ENCODE data around the gene ZSWIM6. TPM values are rescaled to one million over a fixed set of nuclear protein-coding genes. Genes with fewer than 3 reads are reported as not detected.

Gene ZSWIM6
- total RNA-seq, 1 donor from 2014 or later, result 8.8 TPM

- Histone ChIP-seq H3K9me3 (no peaks in the 10 kb centered on the region), H3K27ac (no peak overlapping the region), H3K36me3 (no peaks in the 10 kb centered on the region), H3K4me3 (no peak overlapping the region), H3K27me3 (no peaks in the 10 kb centered on the region), H3K4me1 (peaks cover 0 to 4% of the 10 kb centered on the region in 2 donors)
- TF ChIP-seq CTCF (IDR thresholded peaks at IDR 0.05), result no peak
- DNase-seq (ENCODE audit: low spot score in 2 of 2), result no peak
- intact Hi-C loops (cut with DNase I), result loop anchor here (5.0 kb wide), 1 partner anchor 43 kb away; the partner anchor contains the start of gene ZSWIM6
These were observed 42.8 kb upstream of the ZSWIM6 start for GRCh38 chr5:61289241-61289640.

- Histone ChIP-seq H3K27ac (peak overlapping the region in 1 of 2 donors; percentile 28), H3K27me3 (no peaks in the 10 kb centered on the region), H3K9me3 (no peaks in the 10 kb centered on the region), H3K4me3 (no peak overlapping the region), H3K4me1 (peaks cover 0 to 4% of the 10 kb centered on the region in 2 donors), H3K36me3 (no peaks in the 10 kb centered on the region)
- TF ChIP-seq CTCF (IDR thresholded peaks at IDR 0.05), result no peak
- intact Hi-C loops (cut with DNase I), result loop anchor here (5.0 kb wide), 1 partner anchor 43 kb away; the partner anchor contains the start of gene ZSWIM6
- DNase-seq (ENCODE audit: low spot score in 2 of 2), result no peak
These were observed 42.3 kb upstream of the ZSWIM6 start for GRCh38 chr5:61289669-61290306.

- peaks cover 0 to 4% of the 10 kb centered on the region in 2 donors for H3K4me1 ChIP-seq
- intact Hi-C loops (cut with DNase I), result no loop called here
- no peaks in the 10 kb centered on the region for H3K36me3 ChIP-seq
- H3K4me3 ChIP-seq, result no peak overlapping the region
- peak overlapping the region; percentile 9 to 28 for H3K27ac ChIP-seq
- no peak for TF ChIP-seq CTCF (IDR thresholded peaks at IDR 0.05)
- no peaks in the 10 kb centered on the region for H3K27me3 ChIP-seq
- H3K9me3 ChIP-seq, result no peaks in the 10 kb centered on the region
- no peak for DNase-seq (ENCODE audit: low spot score in 2 of 2)
These were observed 41.3 kb upstream of the ZSWIM6 start for GRCh38 chr5:61290791-61291210.

- Histone ChIP-seq H3K4me3 (no peak overlapping the region), H3K27ac (no peak overlapping the region), H3K27me3 (no peaks in the 10 kb centered on the region), H3K9me3 (no peaks in the 10 kb centered on the region), H3K36me3 (no peaks in the 10 kb centered on the region), H3K4me1 (peaks cover 0 to 4% of the 10 kb centered on the region in 2 donors)
- DNase-seq (ENCODE audit: low spot score in 2 of 2), result no peak
- no peak for TF ChIP-seq CTCF (IDR thresholded peaks at IDR 0.05)
- intact Hi-C loops (cut with DNase I), result no loop called here
These were observed 39.9 kb upstream of the ZSWIM6 start for GRCh38 chr5:61292062-61292657.

- intact Hi-C loops (cut with DNase I), result no loop called here
- TF ChIP-seq CTCF (IDR thresholded peaks at IDR 0.05), result no peak
- no peaks in the 10 kb centered on the region for H3K9me3 ChIP-seq
These were observed 39.0 kb upstream of the ZSWIM6 start for GRCh38 chr5:61293071-61293470.

More at GRCh38 chr5:61293071-61293470, 39.0 kb upstream of the ZSWIM6 start:
- H3K4me3 ChIP-seq, result no peak overlapping the region
- H3K27me3 ChIP-seq, result no peaks in the 10 kb centered on the region
- DNase-seq (ENCODE audit: low spot score in 2 of 2), result no peak
- H3K27ac ChIP-seq, result peak overlapping the region in 1 of 2 donors; percentile 14
- peaks cover 0 to 4% of the 10 kb centered on the region in 2 donors for H3K4me1 ChIP-seq
- no peaks in the 10 kb centered on the region for H3K36me3 ChIP-seq
